Adrenal gland (tissue), 12 donors: Measurements from ENCODE around the gene LHX4. TPM values are rescaled to one million over a fixed set of nuclear protein-coding genes. Genes with fewer than 3 reads are reported as not detected.

ENCODE experiments used
- DNase-seq, 7 donors: peaks; one replicate each; pipeline ENCODE4 v3.0.0-alpha.2; 2019 to 2020
- H3K27ac ChIP-seq, 5 donors: fragments of 200-600 bp; sonication (generic) in 4 of 5; 1 replicate in 3 of 5; 2 replicates in 2 of 5; pipeline versions ENCODE4 v1.5.1 to v1.8.0; 2016 to 2020; ENCODE audit warnings: mild to moderate bottlenecking in 1 of 5
- H3K27me3 ChIP-seq: fragments of 200-600 bp; 2 replicates; pipeline ENCODE4 v1.8.0; 2021
- H3K36me3 ChIP-seq, 2 donors: fragments of 200-600 bp; replicated peaks in 1 of 2; 1 replicate in 1 of 2; 2 replicates in 1 of 2; pipeline versions ENCODE4 v1.5.1 to v1.8.0; 2018 to 2022
- H3K4me1 ChIP-seq, 2 donors: fragments of 200-600 bp; replicated peaks in 1 of 2; 1 replicate in 1 of 2; 2 replicates in 1 of 2; pipeline versions ENCODE4 v1.5.1 to v1.8.0; 2018 to 2021
- H3K4me3 ChIP-seq, 4 donors: fragments of 200-600 bp; sonication (generic) in 3 of 4; one replicate each; pipeline ENCODE4 v1.5.1; 2016 to 2018
- H3K9me3 ChIP-seq, 3 donors: fragments of 200-600 bp; sonication (generic) in 1 of 3; replicated peaks in 1 of 3; 1 replicate in 2 of 3; 2 replicates in 1 of 3; pipeline versions ENCODE4 v1.5.1 to v1.8.0; 2016 to 2021
- POLR2A ChIP-seq, 2 donors: fragments of 450-650 bp; IDR thresholded peaks; one replicate each; pipeline ENCODE4 v1.6.1; 2017; ENCODE audit warnings: antibody characterized with exemption in 2 of 2, mild to moderate bottlenecking in 2 of 2, moderate library complexity in 1 of 2
- WGBS, 4 donors: extraction: QIAGEN DNeasy Blood & Tissue Kit in 2 of 4; methylation state at CpG; one replicate each; pipeline versions ENCODE4 v1.1.5 to v1.1.7; 2013 to 2017; 5-methylcytosine and 5-hydroxymethylcytosine counted together
- intact Hi-C, 2 donors: fragments of 100-400 bp; cut with DNase I; formaldehyde crosslinking; loops; one replicate each; pipeline versions ENCODE4 v1.14.1 to v1.15.0; 2022 to 2023
- polyA plus RNA-seq, 3 donors: library from polyadenylated mRNA; stranded (reverse); fragments of 200-250 nt in 2 of 3; fragments of 350-450 nt in 1 of 3; fragmentation: Illumina TruSeq in 1 of 3; extraction: RNeasy Lipid Tissue Mini Kit (QIAGEN cat#74804) in 1 of 3; gene quantifications; one replicate each; pipeline ENCODE4 v1.2.3, GENCODE V29; 2013 to 2014
- total RNA-seq, 9 donors: library from RNA; depleted of rRNA in 4 of 9; stranded (reverse); fragments of >200 nt in 4 of 9; fragments of 120-200 nt in 1 of 9; fragmentation: NEBNext Ultra II Directional in 1 of 9; extraction: Animal tissue kit (Norgen Biotek cat#: 25700) in 1 of 9; gene quantifications; one replicate each; pipeline versions ENCODE4 v1.1.0 to v1.2.4, GENCODE V29; 2013 to 2023
- TF ChIP-seq, protein P1 (sequence below), 6 experiments: fragments of 450-650 bp in 4 of 6; fragments of 200-600 bp in 2 of 6; sonication (generic) in 1 of 6; IDR thresholded peaks; 1 replicate in 5 of 6; 2 replicates in 1 of 6; pipeline versions ENCODE4 v1.5.1 to v1.8.0; 2016 to 2021; ENCODE audit warnings: antibody characterized with exemption in 6 of 6, mild to moderate bottlenecking in 2 of 6, moderate library complexity in 1 of 6
- donor health status: healthy with polysubstance abuse.
- donor health status: Bipolar disorder and iron deficiency.
- donor health status: DM: yes; HTN: yes; CAD: no.
- donor health status: DM: no; HTN: no; CAD: no.
- donor health status: DM: no; HTN: no; CAD: no.
- donor health status: DM: yes; HTN: yes; CAD: no.

LHX4 gene
- total and polyA plus RNA-seq, 12 donors, result not detected

- Histone ChIP-seq H3K27ac (no peak overlapping the region), H3K27me3 (no peaks in the 10 kb centered on the region), H3K9me3 (no peaks in the 10 kb centered on the region), H3K4me3 (no peak overlapping the region), H3K36me3 (peaks cover 0 to 41% of the 10 kb centered on the region in 2 donors), H3K4me1 (peaks cover 0 to 6% of the 10 kb centered on the region in 2 donors)
- no peak for TF ChIP-seq POLR2A (IDR thresholded peaks at IDR 0.05)
- TF ChIP-seq, protein P1, sequence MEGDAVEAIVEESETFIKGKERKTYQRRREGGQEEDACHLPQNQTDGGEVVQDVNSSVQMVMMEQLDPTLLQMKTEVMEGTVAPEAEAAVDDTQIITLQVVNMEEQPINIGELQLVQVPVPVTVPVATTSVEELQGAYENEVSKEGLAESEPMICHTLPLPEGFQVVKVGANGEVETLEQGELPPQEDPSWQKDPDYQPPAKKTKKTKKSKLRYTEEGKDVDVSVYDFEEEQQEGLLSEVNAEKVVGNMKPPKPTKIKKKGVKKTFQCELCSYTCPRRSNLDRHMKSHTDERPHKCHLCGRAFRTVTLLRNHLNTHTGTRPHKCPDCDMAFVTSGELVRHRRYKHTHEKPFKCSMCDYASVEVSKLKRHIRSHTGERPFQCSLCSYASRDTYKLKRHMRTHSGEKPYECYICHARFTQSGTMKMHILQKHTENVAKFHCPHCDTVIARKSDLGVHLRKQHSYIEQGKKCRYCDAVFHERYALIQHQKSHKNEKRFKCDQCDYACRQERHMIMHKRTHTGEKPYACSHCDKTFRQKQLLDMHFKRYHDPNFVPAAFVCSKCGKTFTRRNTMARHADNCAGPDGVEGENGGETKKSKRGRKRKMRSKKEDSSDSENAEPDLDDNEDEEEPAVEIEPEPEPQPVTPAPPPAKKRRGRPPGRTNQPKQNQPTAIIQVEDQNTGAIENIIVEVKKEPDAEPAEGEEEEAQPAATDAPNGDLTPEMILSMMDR (IDR thresholded peaks at IDR 0.05), result no peak
- DNase-seq, result no peak
- intact Hi-C loops, result loop anchor here (10.0 kb wide), 2 partner anchors 221 to 281 kb away; no protein-coding TSS in a partner anchor
- WGBS, 4 donors, result 92 to 99% (median 96%) methylated on average over 9 to 14 of the region's 14 CpGs
Observed at GRCh38 chr1:180194048-180194425, 36.0 kb upstream of the LHX4 start.

DNA sequence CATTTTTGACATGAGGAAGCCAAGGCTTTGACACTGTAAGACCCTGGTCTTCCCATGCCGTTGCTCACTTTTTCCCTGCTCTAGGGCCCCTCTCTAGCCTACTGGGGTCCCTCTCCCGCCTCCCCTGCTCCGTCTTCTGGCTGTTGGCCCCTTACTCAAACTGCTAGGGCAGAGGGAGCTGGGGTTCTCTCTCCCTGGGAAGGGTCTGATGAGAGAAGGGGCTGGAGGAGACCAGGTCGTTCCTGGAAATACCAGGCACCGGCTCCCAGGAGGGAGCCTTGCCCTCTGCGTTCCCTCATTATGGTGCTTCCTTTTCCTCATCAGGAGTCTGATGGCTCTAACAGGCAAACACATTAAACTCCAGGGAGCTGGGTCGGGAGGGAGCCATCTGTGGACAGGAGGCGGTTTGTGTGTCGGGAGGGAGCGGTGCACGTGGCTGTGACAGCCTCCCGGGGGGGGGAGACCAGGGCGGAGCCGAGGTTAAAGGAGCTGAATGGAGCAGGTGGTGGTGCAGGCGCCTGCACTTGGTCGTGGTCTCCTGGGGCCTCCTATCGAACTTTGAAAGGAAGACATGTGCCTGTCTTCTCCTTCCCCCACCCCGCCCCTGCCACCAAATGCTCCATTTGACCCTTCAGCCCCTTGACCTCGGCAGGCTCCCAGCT, 35.4 kb upstream of the LHX4 start:
- 81 to 90% (median 88%) methylated on average over 16 to 19 of the region's 19 CpGs for WGBS, 4 donors
- intact Hi-C loops, result loop anchor here (10.0 kb wide), 2 partner anchors 220 to 280 kb away; no protein-coding TSS in a partner anchor
- H3K36me3 ChIP-seq, result peaks cover 0 to 36% of the 10 kb centered on the region in 2 donors

GRCh38 chr1:180195401-180195800, 34.7 kb upstream of the LHX4 start:
- no peak overlapping the region for H3K27ac ChIP-seq
- H3K36me3 ChIP-seq, result peaks cover 0 to 28% of the 10 kb centered on the region in 2 donors
- no peak for DNase-seq
- H3K27me3 ChIP-seq, result no peaks in the 10 kb centered on the region
- H3K9me3 ChIP-seq, result no peaks in the 10 kb centered on the region
- peaks cover 0 to 6% of the 10 kb centered on the region in 2 donors for H3K4me1 ChIP-seq
- TF ChIP-seq POLR2A (IDR thresholded peaks at IDR 0.05), result no peak
- TF ChIP-seq, protein P1 (IDR thresholded peaks at IDR 0.05), result no peak
- intact Hi-C loops, result loop anchor here (10.0 kb wide), 2 partner anchors 219 to 279 kb away; no protein-coding TSS in a partner anchor
- H3K4me3 ChIP-seq, result no peak overlapping the region
- whole genome bisulfite sequencing, 4 donors, result 93 to 96% (median 94%) methylated on average over 1 to 3 of the region's 3 CpGs

More for the DNA sequence above, 35.4 kb upstream of the LHX4 start:
- Histone ChIP-seq H3K27me3 (no peaks in the 10 kb centered on the region), H3K4me3 (no peak overlapping the region), H3K27ac (no peak overlapping the region), H3K4me1 (peaks cover 0 to 6% of the 10 kb centered on the region in 2 donors), H3K9me3 (no peaks in the 10 kb centered on the region)
- DNase-seq, result no peak
- no peak for TF ChIP-seq POLR2A (IDR thresholded peaks at IDR 0.05)
- TF ChIP-seq, protein P1 (IDR thresholded peaks at IDR 0.05), result no peak

DNA sequence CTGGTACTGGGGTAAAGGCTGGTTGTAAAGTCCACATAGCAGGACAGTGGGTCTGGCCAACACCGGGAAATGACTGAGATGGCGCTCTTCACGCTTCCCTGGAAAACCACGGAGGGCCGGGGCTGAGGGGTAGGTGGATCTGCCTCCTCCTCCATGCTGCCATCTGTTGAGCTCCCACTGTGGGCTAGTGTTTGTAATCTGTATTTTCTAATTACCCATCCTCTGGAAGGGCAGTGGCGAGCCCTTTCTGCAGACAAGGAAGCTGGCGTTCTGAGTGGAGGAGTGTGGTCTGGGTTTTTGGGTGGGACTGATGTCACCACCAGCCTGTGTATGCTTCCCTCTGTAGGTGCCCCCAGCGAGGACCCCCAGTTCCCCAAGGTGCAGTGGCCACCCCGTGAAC, 34.1 kb upstream of the LHX4 start:
- Histone ChIP-seq H3K27me3 (no peaks in the 10 kb centered on the region), H3K9me3 (no peaks in the 10 kb centered on the region), H3K36me3 (peaks cover 0 to 23% of the 10 kb centered on the region in 2 donors), H3K4me3 (no peak overlapping the region), H3K27ac (no peak overlapping the region), H3K4me1 (peaks cover 0 to 6% of the 10 kb centered on the region in 2 donors)
- intact Hi-C loops, result loop anchor here (10.0 kb wide), 2 partner anchors 219 to 279 kb away; no protein-coding TSS in a partner anchor
- 87 to 100% (median 92%) methylated on average over 2 to 9 of the region's 9 CpGs for WGBS, 4 donors
- DNase-seq, result no peak
- TF ChIP-seq, protein P1 (IDR thresholded peaks at IDR 0.05), result no peak
- no peak for TF ChIP-seq POLR2A (IDR thresholded peaks at IDR 0.05)
